Measurements from ENCODE around the gene SND1.

Gene SND1

GRCh38 chr7:128122576-128123290, 470.7 kb downstream of the SND1 start:
- no peak for TF ChIP-seq CTCF (IDR thresholded peaks at IDR 0.05; ENCODE audit: poor library complexity, severe bottlenecking)
- Histone ChIP-seq H3K36me3 (ENCODE audit: low read depth) (no peaks in the 10 kb centered on the region), H3K27ac (ENCODE audit: poor library complexity, severe bottlenecking) (no peak overlapping the region), H3K27me3 (ENCODE audit: insufficient read depth, poor library complexity, severe bottlenecking) (no peaks in the 10 kb centered on the region), H3K4me3 (ENCODE audit: severe bottlenecking) (no peak overlapping the region), H3K9me3 (ENCODE audit: severe bottlenecking) (no peaks in the 10 kb centered on the region), H3K4me1 (ENCODE audit: insufficient read depth, poor library complexity, severe bottlenecking) (no peaks in the 10 kb centered on the region)
- DNase-seq (ENCODE audit: low spot score) (no peak), ATAC-seq (ENCODE audit: low read depth) (no peak)

GRCh38 chr7:128123291-128124037, 471.5 kb downstream of the SND1 start:
- Histone ChIP-seq H3K4me3 (ENCODE audit: severe bottlenecking) (no peak overlapping the region), H3K4me1 (ENCODE audit: insufficient read depth, poor library complexity, severe bottlenecking) (no peaks in the 10 kb centered on the region), H3K9me3 (ENCODE audit: severe bottlenecking) (no peaks in the 10 kb centered on the region), H3K36me3 (ENCODE audit: low read depth) (no peaks in the 10 kb centered on the region), H3K27ac (ENCODE audit: poor library complexity, severe bottlenecking) (no peak overlapping the region), H3K27me3 (ENCODE audit: insufficient read depth, poor library complexity, severe bottlenecking) (no peaks in the 10 kb centered on the region)
- no peak for DNase-seq (ENCODE audit: low spot score)
- no peak for TF ChIP-seq CTCF (IDR thresholded peaks at IDR 0.05; ENCODE audit: poor library complexity, severe bottlenecking)
- no peak for ATAC-seq (ENCODE audit: low read depth)

GRCh38 chr7:128124786-128125185, 472.8 kb downstream of the SND1 start:
- no peak for TF ChIP-seq CTCF (IDR thresholded peaks at IDR 0.05; ENCODE audit: poor library complexity, severe bottlenecking)
- H3K9me3 ChIP-seq (ENCODE audit: severe bottlenecking) = no peaks in the 10 kb centered on the region
- no peak for ATAC-seq (ENCODE audit: low read depth)
- H3K4me3 ChIP-seq (ENCODE audit: severe bottlenecking) = no peak overlapping the region
- H3K36me3 ChIP-seq (ENCODE audit: low read depth) = no peaks in the 10 kb centered on the region
- H3K27me3 ChIP-seq (ENCODE audit: insufficient read depth, poor library complexity, severe bottlenecking) = peaks cover 4% of the 10 kb centered on the region
- H3K27ac ChIP-seq (ENCODE audit: poor library complexity, severe bottlenecking) = no peak overlapping the region
- no peaks in the 10 kb centered on the region for H3K4me1 ChIP-seq (ENCODE audit: insufficient read depth, poor library complexity, severe bottlenecking)
- DNase-seq (ENCODE audit: low spot score) = no peak

GRCh38 chr7:128125816-128126215, 473.8 kb downstream of the SND1 start:
- Histone ChIP-seq H3K4me3 (ENCODE audit: severe bottlenecking) (no peak overlapping the region), H3K4me1 (ENCODE audit: insufficient read depth, poor library complexity, severe bottlenecking) (no peaks in the 10 kb centered on the region), H3K9me3 (ENCODE audit: severe bottlenecking) (no peaks in the 10 kb centered on the region), H3K27ac (ENCODE audit: poor library complexity, severe bottlenecking) (no peak overlapping the region), H3K27me3 (ENCODE audit: insufficient read depth, poor library complexity, severe bottlenecking) (peaks cover 6% of the 10 kb centered on the region), H3K36me3 (ENCODE audit: low read depth) (no peaks in the 10 kb centered on the region)
- no peak for TF ChIP-seq CTCF (IDR thresholded peaks at IDR 0.05; ENCODE audit: poor library complexity, severe bottlenecking)
- ATAC-seq (ENCODE audit: low read depth) (no peak), DNase-seq (ENCODE audit: low spot score) (no peak)

- DNase-seq (ENCODE audit: low spot score) (no peak), ATAC-seq (ENCODE audit: low read depth) (no peak)
- Histone ChIP-seq H3K27ac (ENCODE audit: poor library complexity, severe bottlenecking) (no peak overlapping the region), H3K4me1 (ENCODE audit: insufficient read depth, poor library complexity, severe bottlenecking) (no peaks in the 10 kb centered on the region), H3K4me3 (ENCODE audit: severe bottlenecking) (no peak overlapping the region), H3K27me3 (ENCODE audit: insufficient read depth, poor library complexity, severe bottlenecking) (peaks cover 6% of the 10 kb centered on the region), H3K9me3 (ENCODE audit: severe bottlenecking) (no peaks in the 10 kb centered on the region), H3K36me3 (ENCODE audit: low read depth) (no peaks in the 10 kb centered on the region)
- no peak for TF ChIP-seq CTCF (IDR thresholded peaks at IDR 0.05; ENCODE audit: poor library complexity, severe bottlenecking)
Observed at GRCh38 chr7:128128401-128128800, 476.4 kb downstream of the SND1 start.
